ENCODE measurements around the gene SFXN5.

GRCh38 chr2:73004466-73004865, 67.0 kb downstream of the SFXN5 start:
- TF ChIP-seq POLR2A (IDR thresholded peaks at IDR 0.05) (no peak), CTCF (IDR thresholded peaks at IDR 0.05) (no peak)

Measured in testis (tissue), 2 donors.